ENCODE data around the gene NOBOX. TPM values are rescaled to one million over a fixed set of nuclear protein-coding genes. Genes with fewer than 3 reads are reported as not detected.

NOBOX gene
- total RNA-seq (2014; rRNA removed; shearing (Covaris generic)) (not detected in 2 replicates), polyA plus RNA-seq (2016; fragmentation: Nextera tagmentation; extraction: Ambion mirVana) (not detected in 2 replicates)
- long read RNA-seq = 0 reads

DNA sequence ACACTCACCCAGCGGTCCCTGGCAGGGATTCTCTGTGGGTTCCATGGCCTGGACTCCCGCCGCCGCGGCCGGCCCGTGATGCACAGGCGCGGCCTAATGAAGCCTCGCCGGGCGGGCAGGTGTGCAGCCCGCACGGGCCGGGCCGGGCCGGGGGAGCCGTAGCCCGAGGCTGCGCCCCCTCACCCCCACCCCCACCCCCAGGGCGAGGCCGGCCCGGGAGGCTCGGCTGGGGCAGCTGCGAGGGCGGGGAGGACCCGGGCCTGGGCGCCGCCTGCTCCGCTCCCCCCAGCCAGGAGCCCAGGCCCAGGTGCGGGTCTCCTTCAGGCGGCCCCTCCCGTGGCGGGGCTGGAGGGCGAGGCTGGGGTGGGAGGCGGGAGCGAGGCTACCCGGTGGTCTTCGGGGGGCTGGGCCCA, at the start of gene NOBOX:
Gene NOBOX, minus strand, starts transcription at position 45 of the 413 bp plus-strand sequence.
- no peak for DNase-seq (ENCODE audit: low spot score)
- Histone ChIP-seq H3K79me2 (replicated peaks; ENCODE audit: insufficient read depth) (no peaks in the 10 kb centered on the region), H3K27ac (ENCODE audit: low read depth) (no peak within 1 kb of the TSS), H3K9me2 (ENCODE audit: insufficient read depth) (no peaks in the 10 kb centered on the region), H3K36me3 (ENCODE audit: insufficient read depth) (no peaks in the 10 kb centered on the region), H3F3A (replicated peaks; ENCODE audit: low read depth) (no peaks in the 10 kb centered on the region), H3K4me2 (no peak within 1 kb of the TSS), H3K4me1 (ENCODE audit: insufficient read depth) (peaks cover 4% of the 10 kb centered on the region; the same call in 1 of the 2 replicates), H4K20me1 (replicated peaks; ENCODE audit: insufficient read depth) (no peaks in the 10 kb centered on the region), H3K4me3 (no peak within 1 kb of the TSS), H2AFZ (peak within 1 kb of the TSS; percentile 74), H3K27me3 (ENCODE audit: insufficient read depth) (no peaks in the 10 kb centered on the region)
- Mint-ChIP-seq H3K27ac (no peak within 1 kb of the TSS), H3K36me3 (ENCODE audit: low read depth) (no peaks in the 10 kb centered on the region), H3K9me3 (no peaks in the 10 kb centered on the region), H3K27me3 (ENCODE audit: insufficient read depth, low read depth, poor library complexity) (peaks cover 7% of the 10 kb centered on the region), H3K4me1 (peaks cover 11% of the 10 kb centered on the region), H3K4me3 (no peak within 1 kb of the TSS)
- ATAC-seq = no peak
- TF ChIP-seq STAT1 (IDR thresholded peaks at IDR 0.05; ENCODE audit: unreplicated experiment) = no peak
- no peak for TF ChIP-seq EZH2 (IDR thresholded peaks at IDR 0.05; ENCODE audit: low read depth, unreplicated experiment)
- no peak for TF ChIP-seq ZNF331 (CRISPR knock-in tag; IDR thresholded peaks at IDR 0.05; ENCODE audit: low read depth)
- TF ChIP-seq EZH2phosphoT487 (IDR thresholded peaks at IDR 0.05; ENCODE audit: unreplicated experiment) = no peak
- TF ChIP-seq, protein P1, sequence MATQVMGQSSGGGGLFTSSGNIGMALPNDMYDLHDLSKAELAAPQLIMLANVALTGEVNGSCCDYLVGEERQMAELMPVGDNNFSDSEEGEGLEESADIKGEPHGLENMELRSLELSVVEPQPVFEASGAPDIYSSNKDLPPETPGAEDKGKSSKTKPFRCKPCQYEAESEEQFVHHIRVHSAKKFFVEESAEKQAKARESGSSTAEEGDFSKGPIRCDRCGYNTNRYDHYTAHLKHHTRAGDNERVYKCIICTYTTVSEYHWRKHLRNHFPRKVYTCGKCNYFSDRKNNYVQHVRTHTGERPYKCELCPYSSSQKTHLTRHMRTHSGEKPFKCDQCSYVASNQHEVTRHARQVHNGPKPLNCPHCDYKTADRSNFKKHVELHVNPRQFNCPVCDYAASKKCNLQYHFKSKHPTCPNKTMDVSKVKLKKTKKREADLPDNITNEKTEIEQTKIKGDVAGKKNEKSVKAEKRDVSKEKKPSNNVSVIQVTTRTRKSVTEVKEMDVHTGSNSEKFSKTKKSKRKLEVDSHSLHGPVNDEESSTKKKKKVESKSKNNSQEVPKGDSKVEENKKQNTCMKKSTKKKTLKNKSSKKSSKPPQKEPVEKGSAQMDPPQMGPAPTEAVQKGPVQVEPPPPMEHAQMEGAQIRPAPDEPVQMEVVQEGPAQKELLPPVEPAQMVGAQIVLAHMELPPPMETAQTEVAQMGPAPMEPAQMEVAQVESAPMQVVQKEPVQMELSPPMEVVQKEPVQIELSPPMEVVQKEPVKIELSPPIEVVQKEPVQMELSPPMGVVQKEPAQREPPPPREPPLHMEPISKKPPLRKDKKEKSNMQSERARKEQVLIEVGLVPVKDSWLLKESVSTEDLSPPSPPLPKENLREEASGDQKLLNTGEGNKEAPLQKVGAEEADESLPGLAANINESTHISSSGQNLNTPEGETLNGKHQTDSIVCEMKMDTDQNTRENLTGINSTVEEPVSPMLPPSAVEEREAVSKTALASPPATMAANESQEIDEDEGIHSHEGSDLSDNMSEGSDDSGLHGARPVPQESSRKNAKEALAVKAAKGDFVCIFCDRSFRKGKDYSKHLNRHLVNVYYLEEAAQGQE (IDR thresholded peaks at IDR 0.05; ENCODE audit: unreplicated experiment) = no peak
- TF ChIP-seq, protein P2, sequence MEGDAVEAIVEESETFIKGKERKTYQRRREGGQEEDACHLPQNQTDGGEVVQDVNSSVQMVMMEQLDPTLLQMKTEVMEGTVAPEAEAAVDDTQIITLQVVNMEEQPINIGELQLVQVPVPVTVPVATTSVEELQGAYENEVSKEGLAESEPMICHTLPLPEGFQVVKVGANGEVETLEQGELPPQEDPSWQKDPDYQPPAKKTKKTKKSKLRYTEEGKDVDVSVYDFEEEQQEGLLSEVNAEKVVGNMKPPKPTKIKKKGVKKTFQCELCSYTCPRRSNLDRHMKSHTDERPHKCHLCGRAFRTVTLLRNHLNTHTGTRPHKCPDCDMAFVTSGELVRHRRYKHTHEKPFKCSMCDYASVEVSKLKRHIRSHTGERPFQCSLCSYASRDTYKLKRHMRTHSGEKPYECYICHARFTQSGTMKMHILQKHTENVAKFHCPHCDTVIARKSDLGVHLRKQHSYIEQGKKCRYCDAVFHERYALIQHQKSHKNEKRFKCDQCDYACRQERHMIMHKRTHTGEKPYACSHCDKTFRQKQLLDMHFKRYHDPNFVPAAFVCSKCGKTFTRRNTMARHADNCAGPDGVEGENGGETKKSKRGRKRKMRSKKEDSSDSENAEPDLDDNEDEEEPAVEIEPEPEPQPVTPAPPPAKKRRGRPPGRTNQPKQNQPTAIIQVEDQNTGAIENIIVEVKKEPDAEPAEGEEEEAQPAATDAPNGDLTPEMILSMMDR (conservative IDR thresholded peaks at IDR 0.05; ENCODE audit: low read depth in 2 of 2) = no peak
- TF ChIP-seq, protein P3, sequence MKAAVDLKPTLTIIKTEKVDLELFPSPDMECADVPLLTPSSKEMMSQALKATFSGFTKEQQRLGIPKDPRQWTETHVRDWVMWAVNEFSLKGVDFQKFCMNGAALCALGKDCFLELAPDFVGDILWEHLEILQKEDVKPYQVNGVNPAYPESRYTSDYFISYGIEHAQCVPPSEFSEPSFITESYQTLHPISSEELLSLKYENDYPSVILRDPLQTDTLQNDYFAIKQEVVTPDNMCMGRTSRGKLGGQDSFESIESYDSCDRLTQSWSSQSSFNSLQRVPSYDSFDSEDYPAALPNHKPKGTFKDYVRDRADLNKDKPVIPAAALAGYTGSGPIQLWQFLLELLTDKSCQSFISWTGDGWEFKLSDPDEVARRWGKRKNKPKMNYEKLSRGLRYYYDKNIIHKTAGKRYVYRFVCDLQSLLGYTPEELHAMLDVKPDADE (IDR thresholded peaks at IDR 0.05) = no peak
- TF ChIP-seq ZNF114 (CRISPR knock-in tag; IDR thresholded peaks at IDR 0.05) = no peak
- no peak for TF ChIP-seq POLR2AphosphoS5 (IDR thresholded peaks at IDR 0.05; ENCODE audit: low read depth)
- TF ChIP-seq CREB1 (CRISPR knock-in tag; IDR thresholded peaks at IDR 0.05; ENCODE audit: low read depth) = no peak
- TF ChIP-seq, protein P4, sequence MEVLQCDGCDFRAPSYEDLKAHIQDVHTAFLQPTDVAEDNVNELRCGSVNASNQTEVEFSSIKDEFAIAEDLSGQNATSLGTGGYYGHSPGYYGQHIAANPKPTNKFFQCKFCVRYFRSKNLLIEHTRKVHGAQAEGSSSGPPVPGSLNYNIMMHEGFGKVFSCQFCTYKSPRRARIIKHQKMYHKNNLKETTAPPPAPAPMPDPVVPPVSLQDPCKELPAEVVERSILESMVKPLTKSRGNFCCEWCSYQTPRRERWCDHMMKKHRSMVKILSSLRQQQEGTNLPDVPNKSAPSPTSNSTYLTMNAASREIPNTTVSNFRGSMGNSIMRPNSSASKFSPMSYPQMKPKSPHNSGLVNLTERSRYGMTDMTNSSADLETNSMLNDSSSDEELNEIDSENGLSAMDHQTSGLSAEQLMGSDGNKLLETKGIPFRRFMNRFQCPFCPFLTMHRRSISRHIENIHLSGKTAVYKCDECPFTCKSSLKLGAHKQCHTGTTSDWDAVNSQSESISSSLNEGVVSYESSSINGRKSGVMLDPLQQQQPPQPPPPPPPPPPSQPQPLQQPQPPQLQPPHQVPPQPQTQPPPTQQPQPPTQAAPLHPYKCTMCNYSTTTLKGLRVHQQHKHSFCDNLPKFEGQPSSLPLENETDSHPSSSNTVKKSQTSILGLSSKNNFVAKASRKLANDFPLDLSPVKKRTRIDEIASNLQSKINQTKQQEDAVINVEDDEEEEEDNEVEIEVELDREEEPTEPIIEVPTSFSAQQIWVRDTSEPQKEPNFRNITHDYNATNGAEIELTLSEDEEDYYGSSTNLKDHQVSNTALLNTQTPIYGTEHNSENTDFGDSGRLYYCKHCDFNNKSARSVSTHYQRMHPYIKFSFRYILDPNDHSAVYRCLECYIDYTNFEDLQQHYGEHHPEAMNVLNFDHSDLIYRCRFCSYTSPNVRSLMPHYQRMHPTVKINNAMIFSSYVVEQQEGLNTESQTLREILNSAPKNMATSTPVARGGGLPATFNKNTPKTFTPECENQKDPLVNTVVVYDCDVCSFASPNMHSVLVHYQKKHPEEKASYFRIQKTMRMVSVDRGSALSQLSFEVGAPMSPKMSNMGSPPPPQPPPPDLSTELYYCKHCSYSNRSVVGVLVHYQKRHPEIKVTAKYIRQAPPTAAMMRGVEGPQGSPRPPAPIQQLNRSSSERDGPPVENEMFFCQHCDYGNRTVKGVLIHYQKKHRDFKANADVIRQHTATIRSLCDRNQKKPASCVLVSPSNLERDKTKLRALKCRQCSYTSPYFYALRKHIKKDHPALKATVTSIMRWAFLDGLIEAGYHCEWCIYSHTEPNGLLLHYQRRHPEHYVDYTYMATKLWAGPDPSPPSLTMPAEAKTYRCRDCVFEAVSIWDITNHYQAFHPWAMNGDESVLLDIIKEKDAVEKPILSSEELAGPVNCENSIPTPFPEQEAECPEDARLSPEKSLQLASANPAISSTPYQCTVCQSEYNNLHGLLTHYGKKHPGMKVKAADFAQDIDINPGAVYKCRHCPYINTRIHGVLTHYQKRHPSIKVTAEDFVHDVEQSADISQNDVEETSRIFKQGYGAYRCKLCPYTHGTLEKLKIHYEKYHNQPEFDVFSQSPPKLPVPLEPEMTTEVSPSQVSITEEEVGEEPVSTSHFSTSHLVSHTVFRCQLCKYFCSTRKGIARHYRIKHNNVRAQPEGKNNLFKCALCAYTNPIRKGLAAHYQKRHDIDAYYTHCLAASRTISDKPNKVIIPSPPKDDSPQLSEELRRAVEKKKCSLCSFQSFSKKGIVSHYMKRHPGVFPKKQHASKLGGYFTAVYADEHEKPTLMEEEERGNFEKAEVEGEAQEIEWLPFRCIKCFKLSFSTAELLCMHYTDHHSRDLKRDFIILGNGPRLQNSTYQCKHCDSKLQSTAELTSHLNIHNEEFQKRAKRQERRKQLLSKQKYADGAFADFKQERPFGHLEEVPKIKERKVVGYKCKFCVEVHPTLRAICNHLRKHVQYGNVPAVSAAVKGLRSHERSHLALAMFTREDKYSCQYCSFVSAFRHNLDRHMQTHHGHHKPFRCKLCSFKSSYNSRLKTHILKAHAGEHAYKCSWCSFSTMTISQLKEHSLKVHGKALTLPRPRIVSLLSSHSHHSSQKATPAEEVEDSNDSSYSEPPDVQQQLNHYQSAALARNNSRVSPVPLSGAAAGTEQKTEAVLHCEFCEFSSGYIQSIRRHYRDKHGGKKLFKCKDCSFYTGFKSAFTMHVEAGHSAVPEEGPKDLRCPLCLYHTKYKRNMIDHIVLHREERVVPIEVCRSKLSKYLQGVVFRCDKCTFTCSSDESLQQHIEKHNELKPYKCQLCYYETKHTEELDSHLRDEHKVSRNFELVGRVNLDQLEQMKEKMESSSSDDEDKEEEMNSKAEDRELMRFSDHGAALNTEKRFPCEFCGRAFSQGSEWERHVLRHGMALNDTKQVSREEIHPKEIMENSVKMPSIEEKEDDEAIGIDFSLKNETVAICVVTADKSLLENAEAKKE (CRISPR knock-in tag; IDR thresholded peaks at IDR 0.05) = no peak
- TF ChIP-seq NANOG (IDR thresholded peaks at IDR 0.05; ENCODE audit: borderline replicate concordance) = no peak
- TF ChIP-seq JUNB (IDR thresholded peaks at IDR 0.05; ENCODE audit: unreplicated experiment) = no peak

All from GM23338 (cell line).